ENCODE data around the gene GSTA2. TPM values are rescaled to one million over a fixed set of nuclear protein-coding genes. Genes with fewer than 3 reads are reported as not detected.
"Not testable (repeated sequence)": the region's sequence is repeated elsewhere in the genome, so short reads cannot be mapped to it uniquely, and the experiment has no call there.

Gene GSTA2
- total RNA-seq, 1 donor from 2014 or later = 4.6 TPM

- Mint-ChIP-seq H3K27me3 (no peaks in the 10 kb centered on the region), H3K27ac (peak overlapping the region; percentile 10), H3K4me1 (ENCODE audit: low read depth) (peaks cover 18% of the 10 kb centered on the region), H3K9me3 (ENCODE audit: low read depth) (peaks cover 10% of the 10 kb centered on the region), H3K4me3 (ENCODE audit: low read depth) (no peak overlapping the region), H3K36me3 (ENCODE audit: insufficient read depth) (peaks cover 23% of the 10 kb centered on the region)
- no peak for TF ChIP-seq CTCF (IDR thresholded peaks at IDR 0.05; ENCODE audit: unreplicated experiment)
- no peak for DNase-seq (ENCODE audit: low spot score, unreplicated experiment)
Observed at GRCh38 chr6:52790861-52791260, 27.6 kb upstream of the GSTA2 start.

- H3K27ac Mint-ChIP-seq; H3K27me3 Mint-ChIP-seq; H3K4me3 Mint-ChIP-seq (ENCODE audit: low read depth); DNase-seq (ENCODE audit: low spot score, unreplicated experiment): not testable (repeated sequence)
- H3K9me3 Mint-ChIP-seq (ENCODE audit: low read depth) = peaks cover 10% of the 10 kb centered on the region
- peaks cover 22% of the 10 kb centered on the region for H3K36me3 Mint-ChIP-seq (ENCODE audit: insufficient read depth)
- peaks cover 20% of the 10 kb centered on the region for H3K4me1 Mint-ChIP-seq (ENCODE audit: low read depth)
Observed at GRCh38 chr6:52789658-52790057, 26.4 kb upstream of the GSTA2 start.

- Mint-ChIP-seq H3K27me3 (no peaks in the 10 kb centered on the region), H3K4me3 (ENCODE audit: low read depth) (no peak overlapping the region), H3K36me3 (ENCODE audit: insufficient read depth) (peaks cover 16% of the 10 kb centered on the region), H3K27ac (no peak overlapping the region), H3K9me3 (ENCODE audit: low read depth) (peaks cover 9% of the 10 kb centered on the region), H3K4me1 (ENCODE audit: low read depth) (peaks cover 20% of the 10 kb centered on the region)
- TF ChIP-seq CTCF (IDR thresholded peaks at IDR 0.05; ENCODE audit: unreplicated experiment) = no peak
- no peak for DNase-seq (ENCODE audit: low spot score, unreplicated experiment)
Observed at GRCh38 chr6:52788478-52788877, 25.2 kb upstream of the GSTA2 start.

GRCh38 chr6:52787917-52788316 lies 24.6 kb upstream of the GSTA2 start:
- TF ChIP-seq CTCF (IDR thresholded peaks at IDR 0.05; ENCODE audit: unreplicated experiment) = no peak
- Mint-ChIP-seq H3K9me3 (ENCODE audit: low read depth) (peaks cover 4% of the 10 kb centered on the region), H3K36me3 (ENCODE audit: insufficient read depth) (peaks cover 12% of the 10 kb centered on the region), H3K4me1 (ENCODE audit: low read depth) (peaks cover 20% of the 10 kb centered on the region), H3K27me3 (no peaks in the 10 kb centered on the region), H3K27ac (peak overlapping the region; percentile 53), H3K4me3 (ENCODE audit: low read depth) (no peak overlapping the region)
- no peak for DNase-seq (ENCODE audit: low spot score, unreplicated experiment)

- Mint-ChIP-seq H3K36me3 (ENCODE audit: insufficient read depth) (peaks cover 2% of the 10 kb centered on the region), H3K4me3 (ENCODE audit: low read depth) (no peak overlapping the region), H3K27me3 (no peaks in the 10 kb centered on the region), H3K27ac (no peak overlapping the region), H3K9me3 (ENCODE audit: low read depth) (no peaks in the 10 kb centered on the region), H3K4me1 (ENCODE audit: low read depth) (peaks cover 22% of the 10 kb centered on the region)
- TF ChIP-seq CTCF (IDR thresholded peaks at IDR 0.05; ENCODE audit: unreplicated experiment) = no peak
- DNase-seq (ENCODE audit: low spot score, unreplicated experiment) = no peak
Observed at GRCh38 chr6:52786249-52786956, 23.1 kb upstream of the GSTA2 start.

GRCh38 chr6:52782696-52783274 lies 19.5 kb upstream of the GSTA2 start:
- not testable (repeated sequence) for H3K4me1 Mint-ChIP-seq (ENCODE audit: low read depth); H3K4me3 Mint-ChIP-seq (ENCODE audit: low read depth); H3K27me3 Mint-ChIP-seq; H3K27ac Mint-ChIP-seq; H3K9me3 Mint-ChIP-seq (ENCODE audit: low read depth); DNase-seq (ENCODE audit: low spot score, unreplicated experiment); H3K36me3 Mint-ChIP-seq (ENCODE audit: insufficient read depth)

- H3K27ac Mint-ChIP-seq = not testable (repeated sequence)
Observed at GRCh38 chr6:52782209-52782608, 18.9 kb upstream of the GSTA2 start.

More at GRCh38 chr6:52782209-52782608, 18.9 kb upstream of the GSTA2 start:
- not testable (repeated sequence) for H3K36me3 Mint-ChIP-seq (ENCODE audit: insufficient read depth); DNase-seq (ENCODE audit: low spot score, unreplicated experiment); H3K9me3 Mint-ChIP-seq (ENCODE audit: low read depth); H3K4me1 Mint-ChIP-seq (ENCODE audit: low read depth); H3K4me3 Mint-ChIP-seq (ENCODE audit: low read depth); H3K27me3 Mint-ChIP-seq

Data from progenitor cell of endocrine pancreas (in vitro differentiated cells).